Stimulated activated naive CD4-positive, alpha-beta T cell treated with Interleukin-2 at 50 U/mL for 16 hours (primary cell): Measurements from ENCODE around the gene PLEKHA7.
A peak's percentile ranks its signal among the peaks of the same experiment; 100 is the strongest.
"Not testable (repeated sequence)": the region's sequence is repeated elsewhere in the genome, so short reads cannot be mapped to it uniquely, and the experiment has no call there.

Experiments
- DNase-seq: peaks from one replicate; lab custom pipeline; 2025; lab: John Stamatoyannopoulos, UW

PLEKHA7 gene

GRCh38 chr11:16942342-16942741, 71.9 kb downstream of the PLEKHA7 start:
- no peak for DNase-seq

- no peak for DNase-seq
These were observed 72.3 kb downstream of the PLEKHA7 start for GRCh38 chr11:16941935-16942334.

- DNase-seq: no peak
These were observed 76.2 kb downstream of the PLEKHA7 start for GRCh38 chr11:16938061-16938460.

GRCh38 chr11:16936643-16937042, 77.6 kb downstream of the PLEKHA7 start:
- DNase-seq: no peak

GRCh38 chr11:16935518-16936302, 78.5 kb downstream of the PLEKHA7 start:
- no peak for DNase-seq

GRCh38 chr11:16933756-16934603, 80.2 kb downstream of the PLEKHA7 start:
- no peak for DNase-seq

GRCh38 chr11:16933291-16933690, 80.9 kb downstream of the PLEKHA7 start:
- DNase-seq: no peak

- DNase-seq: no peak
These were observed 86.2 kb downstream of the PLEKHA7 start for GRCh38 chr11:16928044-16928443.

GRCh38 chr11:16926883-16927626, 87.2 kb downstream of the PLEKHA7 start:
- DNase-seq: no peak

- peak; percentile 25 for DNase-seq
These were observed 88.6 kb downstream of the PLEKHA7 start for GRCh38 chr11:16925561-16926065.

- no peak for DNase-seq
These were observed 89.2 kb downstream of the PLEKHA7 start for GRCh38 chr11:16924826-16925560.

GRCh38 chr11:16924462-16924825, 89.8 kb downstream of the PLEKHA7 start:
- DNase-seq: no peak

GRCh38 chr11:16923987-16924386, 90.2 kb downstream of the PLEKHA7 start:
- no peak for DNase-seq

- DNase-seq: no peak
These were observed 92.5 kb downstream of the PLEKHA7 start for GRCh38 chr11:16921668-16922067.

GRCh38 chr11:16921019-16921418, 93.2 kb downstream of the PLEKHA7 start:
- no peak for DNase-seq

GRCh38 chr11:16920559-16920958, 93.7 kb downstream of the PLEKHA7 start:
- no peak for DNase-seq

- not testable (repeated sequence) for DNase-seq
These were observed 95.6 kb downstream of the PLEKHA7 start for GRCh38 chr11:16918543-16919182.

- DNase-seq: no peak
These were observed 96.3 kb downstream of the PLEKHA7 start for GRCh38 chr11:16917941-16918340.

GRCh38 chr11:16912692-16913111, 101.5 kb downstream of the PLEKHA7 start:
- DNase-seq: no peak

GRCh38 chr11:16911658-16912057, 102.6 kb downstream of the PLEKHA7 start:
- DNase-seq: no peak

GRCh38 chr11:16911186-16911585, 103.0 kb downstream of the PLEKHA7 start:
- no peak for DNase-seq
